ENCODE results near the gene ENTPD6.

DNA sequence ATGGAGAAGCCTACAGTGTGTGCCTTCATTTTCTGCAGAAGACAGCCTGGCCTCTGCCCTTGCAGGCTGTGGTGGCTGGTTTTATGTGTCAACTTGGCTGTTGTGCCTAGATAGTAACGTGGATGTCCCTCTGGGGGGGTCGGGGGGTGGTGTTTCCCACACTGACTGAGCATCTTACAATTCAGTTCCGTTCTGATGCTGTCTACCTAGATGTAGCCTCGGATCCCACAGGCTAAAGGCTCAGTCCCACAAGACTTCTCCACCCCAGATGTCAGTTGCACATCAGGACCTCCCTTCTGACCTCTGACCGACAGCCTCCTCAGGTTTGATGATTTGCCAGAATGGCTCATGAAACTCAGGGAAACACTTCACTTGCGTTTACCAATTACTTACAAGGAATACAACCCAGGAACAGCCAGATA is 56.7 kb downstream of the ENTPD6 start:
- TF ChIP-seq GATA2 (IDR thresholded peaks at IDR 0.05; ENCODE audit: low read depth, low read length) (no peak), GATA3 (IDR thresholded peaks at IDR 0.05; ENCODE audit: low read depth, low read length) (no peak)
